GM13976 (cell line): Measurements from ENCODE around the gene TMEM91.
"Not testable (repeated sequence)": the region's sequence is repeated elsewhere in the genome, so short reads cannot be mapped to it uniquely, and the experiment has no call there.

Source experiments
- DNase-seq: peaks from one replicate; pipeline ENCODE4 v3.0.0; 2012; ENCODE audit warnings: low spot score
- in situ Hi-C: fragments of 300-500 bp; cut with MboI; formaldehyde crosslinking; loops from one replicate; pipeline ENCODE4 v1.12.0; 2022; ENCODE audit warnings: low sequenced_read_pairs, mixed read lengths, inconsistent platforms; ENCODE audit not compliant: unreplicated experiment
- TF ChIP-seq, protein P1 (sequence below): IDR thresholded peaks from 2 replicates; pipeline ENCODE4 v1.5.1; 2012; ENCODE audit warnings: borderline replicate concordance, mild to moderate bottlenecking; ENCODE audit not compliant: insufficient read depth; ENCODE audit errors: extremely low read depth, missing control alignments, control extremely low read depth

TMEM91 gene

GRCh38 chr19:41403181-41403970 is 27.0 kb downstream of the TMEM91 start:
- no peak for DNase-seq
- TF ChIP-seq, protein P1, sequence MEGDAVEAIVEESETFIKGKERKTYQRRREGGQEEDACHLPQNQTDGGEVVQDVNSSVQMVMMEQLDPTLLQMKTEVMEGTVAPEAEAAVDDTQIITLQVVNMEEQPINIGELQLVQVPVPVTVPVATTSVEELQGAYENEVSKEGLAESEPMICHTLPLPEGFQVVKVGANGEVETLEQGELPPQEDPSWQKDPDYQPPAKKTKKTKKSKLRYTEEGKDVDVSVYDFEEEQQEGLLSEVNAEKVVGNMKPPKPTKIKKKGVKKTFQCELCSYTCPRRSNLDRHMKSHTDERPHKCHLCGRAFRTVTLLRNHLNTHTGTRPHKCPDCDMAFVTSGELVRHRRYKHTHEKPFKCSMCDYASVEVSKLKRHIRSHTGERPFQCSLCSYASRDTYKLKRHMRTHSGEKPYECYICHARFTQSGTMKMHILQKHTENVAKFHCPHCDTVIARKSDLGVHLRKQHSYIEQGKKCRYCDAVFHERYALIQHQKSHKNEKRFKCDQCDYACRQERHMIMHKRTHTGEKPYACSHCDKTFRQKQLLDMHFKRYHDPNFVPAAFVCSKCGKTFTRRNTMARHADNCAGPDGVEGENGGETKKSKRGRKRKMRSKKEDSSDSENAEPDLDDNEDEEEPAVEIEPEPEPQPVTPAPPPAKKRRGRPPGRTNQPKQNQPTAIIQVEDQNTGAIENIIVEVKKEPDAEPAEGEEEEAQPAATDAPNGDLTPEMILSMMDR = no peak
- in situ Hi-C loops = no loop called here

DNA sequence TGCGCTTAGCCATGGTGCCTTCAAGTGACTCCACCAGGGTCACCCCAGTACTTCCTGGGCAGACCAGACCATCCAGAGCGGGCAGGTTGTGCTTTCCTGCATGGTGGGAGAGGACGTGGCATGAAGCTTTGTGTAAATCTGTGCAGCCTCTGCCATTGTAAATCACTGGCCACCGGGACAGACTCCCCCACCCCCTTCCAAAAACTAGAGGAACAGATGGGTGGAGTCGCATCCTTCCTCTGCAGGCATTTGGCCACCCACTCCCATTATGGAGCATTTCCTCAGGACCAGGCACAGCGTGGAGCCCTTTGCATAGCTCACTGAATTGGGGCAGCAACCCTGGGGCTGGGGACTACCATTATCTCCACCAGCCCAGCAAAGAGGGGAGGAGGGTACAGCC is 29.4 kb downstream of the TMEM91 start:
- no peak for DNase-seq
- in situ Hi-C loops = no loop called here
- TF ChIP-seq, protein P1 = no peak

DNA sequence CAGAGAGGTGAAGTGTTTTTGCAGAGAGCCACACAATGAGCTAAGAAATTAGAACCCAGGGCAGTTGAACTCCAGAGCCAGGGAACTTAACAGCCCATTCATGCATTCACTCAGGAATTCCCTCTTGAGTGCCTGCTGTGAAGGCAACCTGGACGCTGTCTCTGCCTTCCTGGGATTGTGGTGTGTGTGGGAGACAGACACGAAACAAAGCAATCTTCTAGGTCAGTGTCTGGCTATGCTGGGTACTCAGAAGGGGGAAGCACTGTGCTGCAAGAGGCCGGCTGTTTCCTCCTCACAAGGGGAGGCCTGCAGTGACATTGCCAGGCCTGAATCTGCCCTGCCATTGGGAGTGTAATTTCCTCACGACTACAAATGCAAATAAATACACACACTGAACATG is 30.9 kb downstream of the TMEM91 start:
- TF ChIP-seq, protein P1 = no peak
- in situ Hi-C loops = no loop called here
- DNase-seq = no peak

DNA sequence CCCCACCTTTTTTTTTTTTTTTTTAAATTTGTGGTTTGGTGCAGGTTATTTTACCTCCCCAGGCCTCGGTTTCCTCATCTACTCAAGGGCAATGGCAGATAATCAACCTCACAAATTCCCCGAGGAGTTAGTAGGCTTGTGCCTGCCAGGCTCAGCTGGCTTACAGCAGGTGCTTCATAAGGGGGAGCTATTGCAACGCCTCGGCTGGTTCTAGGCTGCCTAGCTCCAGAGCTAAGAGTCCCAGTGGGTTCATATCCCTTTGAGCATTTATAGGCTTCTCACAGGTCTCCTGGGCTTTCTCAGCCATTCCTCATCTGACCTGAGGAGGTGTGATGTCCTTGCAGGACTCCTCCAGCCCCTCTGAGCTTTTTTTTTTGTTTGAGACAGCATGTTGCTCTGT is 31.9 kb downstream of the TMEM91 start:
- TF ChIP-seq, protein P1 = peak; percentile 28
- no peak for DNase-seq
- in situ Hi-C loops = no loop called here

GRCh38 chr19:41408846-41409245 is 32.5 kb downstream of the TMEM91 start:
- in situ Hi-C loops, DNase-seq: not testable (repeated sequence)

DNA sequence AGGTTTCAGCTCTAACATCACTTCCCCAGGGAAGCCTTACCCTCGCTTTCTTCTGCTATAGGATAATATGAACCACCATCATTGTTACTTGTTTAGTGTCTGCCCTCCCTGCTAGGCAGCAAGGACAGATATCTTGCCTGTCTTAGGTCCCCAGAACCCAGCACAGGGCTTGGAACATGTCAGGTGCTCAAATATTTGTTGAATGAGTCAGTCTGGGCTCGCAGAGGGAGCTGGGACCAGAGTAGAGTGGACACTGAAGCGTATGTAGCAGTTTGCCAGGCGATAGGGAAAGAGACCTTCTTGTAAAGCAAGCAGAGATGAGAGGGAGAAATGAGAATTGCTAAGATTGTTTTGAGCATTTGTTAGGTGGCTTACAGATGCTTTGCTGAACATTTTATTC is 33.0 kb downstream of the TMEM91 start:
- in situ Hi-C loops = no loop called here
- DNase-seq = no peak
- TF ChIP-seq, protein P1 = no peak

- TF ChIP-seq, protein P1 = no peak
- no peak for DNase-seq
- in situ Hi-C loops = no loop called here
These were observed 34.2 kb downstream of the TMEM91 start for GRCh38 chr19:41410336-41411054.
